NCI-H1092 (cell line): ENCODE measurements around the gene NAP1L1.
"Not testable (repeated sequence)": the region's sequence is repeated elsewhere in the genome, so short reads cannot be mapped to it uniquely, and the experiment has no call there.

Source experiments
- DNase-seq: peaks from one replicate; lab custom pipeline; 2025; lab: John Stamatoyannopoulos, UW

The NAP1L1 gene

DNA sequence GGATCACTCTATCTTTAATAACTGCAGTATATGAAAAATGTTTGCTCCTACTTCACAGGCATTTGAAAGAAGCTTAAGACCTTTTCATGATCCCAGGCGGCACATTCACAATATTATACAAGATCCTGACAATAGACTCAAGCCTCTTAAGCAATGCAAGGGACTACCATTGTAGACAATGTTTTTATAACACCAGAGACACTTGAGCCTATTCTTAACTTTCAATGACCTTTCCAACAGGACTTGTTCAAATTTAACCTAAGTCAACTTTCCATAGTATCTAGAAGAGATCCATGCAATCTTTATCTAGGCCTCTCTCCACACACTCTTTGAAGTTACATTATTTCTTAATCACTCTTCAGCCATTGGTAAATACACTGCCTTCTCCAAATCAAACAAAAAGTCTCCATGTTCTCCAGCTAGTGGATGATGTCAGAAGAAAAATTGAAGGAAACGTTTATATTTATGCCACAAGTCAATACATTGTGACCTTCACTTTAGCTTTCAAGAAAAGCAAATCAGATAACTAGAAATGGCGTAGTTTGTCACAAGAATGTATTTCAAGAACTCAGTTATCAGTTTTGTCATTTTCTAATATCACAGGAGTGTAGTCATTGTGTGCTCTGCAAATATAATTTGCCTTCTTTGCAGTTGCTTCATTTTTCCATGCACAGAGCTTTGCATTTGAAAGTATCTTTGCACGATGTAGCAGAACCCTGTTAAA, 94.1 kb downstream of the NAP1L1 start:
- no peak for DNase-seq

DNA sequence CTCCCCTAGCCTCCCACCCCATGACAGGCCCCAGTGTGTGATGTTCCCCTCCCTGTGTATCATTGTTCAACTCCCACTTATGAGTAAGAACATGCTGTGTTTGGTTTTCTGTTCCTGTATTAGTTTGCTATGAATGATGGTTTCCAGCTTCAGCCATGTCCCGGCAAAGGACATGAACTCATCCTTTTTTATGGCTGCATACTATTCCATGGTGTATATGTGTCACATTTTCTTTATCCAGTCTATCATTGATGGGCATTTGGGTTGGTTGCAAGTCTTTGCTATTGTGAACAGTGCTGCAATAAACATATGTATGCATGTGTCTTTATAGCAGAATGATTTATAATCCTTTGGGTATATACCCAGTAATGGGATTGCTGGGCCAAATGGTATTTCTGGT, 96.8 kb downstream of the NAP1L1 start:
- not testable (repeated sequence) for DNase-seq
